Measurements from ENCODE around the gene SYDE2. TPM values are rescaled to one million over a fixed set of nuclear protein-coding genes. Genes with fewer than 3 reads are reported as not detected.
A peak's percentile ranks its signal among the peaks of the same experiment; 100 is the strongest.

The SYDE2 gene
- total RNA-seq, 2 donors from 2014 or later: 11.0 to 14.1 TPM

GRCh38 chr1:85245456-85245855 is 44.6 kb upstream of the SYDE2 start:
- no peak overlapping the region for H3K27ac ChIP-seq (ENCODE audit: low read depth, low read length)
- 80 to 97% methylated on average over 1 of the region's 1 CpG for WGBS, 2 experiments (ENCODE audit: insufficient coverage in 1 of 2, insufficient read length in 1 of 2)
- H3K27ac Mint-ChIP-seq: no peak overlapping the region

GRCh38 chr1:85244271-85245061 is 43.6 kb upstream of the SYDE2 start:
- H3K4me3 Mint-ChIP-seq: no peak overlapping the region
- DNase-seq: no peak
- Histone ChIP-seq H3K4me1 (ENCODE audit: control insufficient read depth, insufficient read depth, low read length) (peaks cover 13% of the 10 kb centered on the region), H3K27me3 (ENCODE audit: control insufficient read depth, insufficient read depth, low read length, poor library complexity, severe bottlenecking) (no peaks in the 10 kb centered on the region), H3K36me3 (ENCODE audit: control insufficient read depth, insufficient read depth, low read length) (no peaks in the 10 kb centered on the region), H3K27ac (ENCODE audit: low read depth, low read length) (no peak overlapping the region), H3K4me3 (ENCODE audit: low read length) (no peak overlapping the region), H3K9me3 (ENCODE audit: control insufficient read depth, low read length) (peaks cover 8% of the 10 kb centered on the region), H3K9ac (ENCODE audit: extremely low read depth, low read length, poor library complexity, severe bottlenecking) (no peak overlapping the region)
- H3K4me1 Mint-ChIP-seq: peaks cover 34% of the 10 kb centered on the region
- no peaks in the 10 kb centered on the region for H3K27me3 Mint-ChIP-seq (ENCODE audit: insufficient read depth)
- TF ChIP-seq CTCF (conservative IDR thresholded peaks at IDR 0.05): no peak
- H3K36me3 Mint-ChIP-seq (ENCODE audit: low read depth): peaks cover 5% of the 10 kb centered on the region
- no peak overlapping the region for H3K27ac Mint-ChIP-seq
- 89 to 95% methylated on average over 3 to 4 of the region's 4 CpGs for WGBS, 2 experiments (ENCODE audit: insufficient coverage in 1 of 2, insufficient read length in 1 of 2)
- H3K9me3 Mint-ChIP-seq: peaks cover 18% of the 10 kb centered on the region

More at GRCh38 chr1:85245456-85245855, 44.6 kb upstream of the SYDE2 start:
- Mint-ChIP-seq H3K4me3 (no peak overlapping the region), H3K36me3 (ENCODE audit: low read depth) (peaks cover 15% of the 10 kb centered on the region), H3K9me3 (peaks cover 25% of the 10 kb centered on the region), H3K4me1 (peaks cover 25% of the 10 kb centered on the region), H3K27me3 (ENCODE audit: insufficient read depth) (no peaks in the 10 kb centered on the region)
- Histone ChIP-seq H3K9me3 (ENCODE audit: control insufficient read depth, low read length) (peaks cover 17% of the 10 kb centered on the region), H3K4me3 (ENCODE audit: low read length) (no peak overlapping the region), H3K9ac (ENCODE audit: extremely low read depth, low read length, poor library complexity, severe bottlenecking) (no peak overlapping the region), H3K36me3 (ENCODE audit: control insufficient read depth, insufficient read depth, low read length) (peaks cover 2% of the 10 kb centered on the region), H3K27me3 (ENCODE audit: control insufficient read depth, insufficient read depth, low read length, poor library complexity, severe bottlenecking) (no peaks in the 10 kb centered on the region), H3K4me1 (ENCODE audit: control insufficient read depth, insufficient read depth, low read length) (peaks cover 11% of the 10 kb centered on the region)
- no peak for DNase-seq
- no peak for TF ChIP-seq CTCF (conservative IDR thresholded peaks at IDR 0.05)

- Histone ChIP-seq H3K27ac (ENCODE audit: low read depth, low read length) (no peak overlapping the region), H3K9ac (ENCODE audit: extremely low read depth, low read length, poor library complexity, severe bottlenecking) (no peak overlapping the region), H3K4me3 (ENCODE audit: low read length) (no peak overlapping the region), H3K27me3 (ENCODE audit: control insufficient read depth, insufficient read depth, low read length, poor library complexity, severe bottlenecking) (no peaks in the 10 kb centered on the region), H3K36me3 (ENCODE audit: control insufficient read depth, insufficient read depth, low read length) (no peaks in the 10 kb centered on the region), H3K9me3 (ENCODE audit: control insufficient read depth, low read length) (peaks cover under 1% of the 10 kb centered on the region), H3K4me1 (ENCODE audit: control insufficient read depth, insufficient read depth, low read length) (peaks cover 13% of the 10 kb centered on the region)
- Mint-ChIP-seq H3K27ac (no peak overlapping the region), H3K4me3 (no peak overlapping the region), H3K4me1 (peaks cover 38% of the 10 kb centered on the region), H3K36me3 (ENCODE audit: low read depth) (no peaks in the 10 kb centered on the region), H3K27me3 (ENCODE audit: insufficient read depth) (no peaks in the 10 kb centered on the region), H3K9me3 (peaks cover 7% of the 10 kb centered on the region)
- DNase-seq: no peak
- peak; percentile 36 for TF ChIP-seq CTCF (conservative IDR thresholded peaks at IDR 0.05)
These were observed 42.6 kb upstream of the SYDE2 start for GRCh38 chr1:85243372-85243771.

All from endodermal cell (in vitro differentiated cells).